Activated T-cell treated with anti-CD3 and anti-CD28 coated beads for 1 hour (primary cell): ENCODE data around the gene BEST2.
"Not testable (repeated sequence)": the region's sequence is repeated elsewhere in the genome, so short reads cannot be mapped to it uniquely, and the experiment has no call there.

ENCODE experiments used
- DNase-seq: peaks from one replicate; pipeline ENCODE4 v3.0.0-alpha.2; 2020; ENCODE audit warnings: low read depth

The BEST2 gene

DNA sequence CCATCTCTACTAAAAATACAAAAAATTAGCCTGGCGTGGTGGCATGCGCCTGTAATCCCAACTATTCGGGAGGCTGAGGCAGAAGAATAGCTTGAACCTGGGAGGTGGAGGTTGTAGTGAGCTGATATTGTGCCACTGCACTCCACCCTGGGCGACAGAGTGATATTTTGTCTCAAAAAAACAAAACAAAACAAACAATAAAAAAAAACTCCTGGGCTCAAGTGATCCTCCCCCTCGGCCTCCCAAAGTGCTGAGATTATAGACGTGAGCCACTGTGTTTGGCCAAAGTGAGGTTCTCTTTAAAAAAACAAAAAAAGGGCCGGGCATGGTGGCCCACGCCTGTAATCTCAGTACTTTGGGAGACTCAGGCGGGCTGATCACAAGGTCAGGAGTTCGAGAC, 35.9 kb downstream of the BEST2 start:
- no peak for DNase-seq

DNA sequence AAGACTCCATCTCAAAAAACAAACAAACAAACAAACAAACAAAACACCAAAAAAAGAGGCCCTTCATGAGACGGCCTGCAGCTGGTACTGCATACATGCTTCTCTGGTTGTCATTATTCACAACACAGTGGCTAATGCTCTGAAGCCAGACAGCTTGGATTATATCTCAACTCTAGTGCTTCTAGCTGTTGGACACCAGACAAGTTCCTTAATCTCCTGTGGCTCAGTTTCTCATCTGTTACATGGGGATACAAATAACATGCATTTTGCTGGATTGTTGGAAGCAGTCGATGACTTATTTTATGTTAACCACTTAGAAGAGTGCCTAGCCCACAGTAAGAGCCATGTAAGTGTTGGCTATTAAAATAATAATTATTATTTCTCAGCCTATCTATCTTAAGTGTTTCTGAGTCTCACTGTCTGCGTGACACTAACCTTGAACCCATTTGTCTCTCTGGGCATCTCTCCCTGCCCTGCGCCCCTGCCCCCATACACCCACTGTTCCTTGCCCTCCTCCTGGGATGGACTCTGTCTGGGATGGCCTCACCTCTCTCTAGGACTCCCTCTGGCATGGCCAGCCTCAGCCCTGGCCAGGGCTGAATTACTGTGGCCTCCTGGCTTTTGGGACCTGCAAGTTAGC, 36.6 kb downstream of the BEST2 start:
- DNase-seq, result no peak

DNA sequence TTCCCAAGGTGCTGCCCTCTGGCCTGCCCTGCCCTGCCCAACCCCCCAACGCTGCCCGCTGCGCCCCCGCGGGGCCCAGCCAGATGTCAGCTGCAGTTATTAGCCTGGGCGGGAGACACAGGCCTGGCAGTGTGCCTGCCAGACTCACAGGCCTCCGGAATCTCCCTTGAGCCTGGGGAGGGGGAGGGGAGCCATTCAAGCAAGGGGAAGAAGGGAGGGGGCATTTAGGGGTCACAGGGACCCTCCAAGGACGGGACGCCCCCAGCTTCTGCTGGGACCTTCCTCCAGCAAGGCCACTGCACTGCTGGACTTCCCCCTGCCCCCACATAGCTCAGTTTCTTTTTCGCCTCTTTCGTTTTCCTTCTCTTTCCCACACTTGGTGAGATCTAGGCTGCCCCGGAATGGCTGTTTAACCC, 37.1 kb downstream of the BEST2 start:
- DNase-seq, result no peak

DNA sequence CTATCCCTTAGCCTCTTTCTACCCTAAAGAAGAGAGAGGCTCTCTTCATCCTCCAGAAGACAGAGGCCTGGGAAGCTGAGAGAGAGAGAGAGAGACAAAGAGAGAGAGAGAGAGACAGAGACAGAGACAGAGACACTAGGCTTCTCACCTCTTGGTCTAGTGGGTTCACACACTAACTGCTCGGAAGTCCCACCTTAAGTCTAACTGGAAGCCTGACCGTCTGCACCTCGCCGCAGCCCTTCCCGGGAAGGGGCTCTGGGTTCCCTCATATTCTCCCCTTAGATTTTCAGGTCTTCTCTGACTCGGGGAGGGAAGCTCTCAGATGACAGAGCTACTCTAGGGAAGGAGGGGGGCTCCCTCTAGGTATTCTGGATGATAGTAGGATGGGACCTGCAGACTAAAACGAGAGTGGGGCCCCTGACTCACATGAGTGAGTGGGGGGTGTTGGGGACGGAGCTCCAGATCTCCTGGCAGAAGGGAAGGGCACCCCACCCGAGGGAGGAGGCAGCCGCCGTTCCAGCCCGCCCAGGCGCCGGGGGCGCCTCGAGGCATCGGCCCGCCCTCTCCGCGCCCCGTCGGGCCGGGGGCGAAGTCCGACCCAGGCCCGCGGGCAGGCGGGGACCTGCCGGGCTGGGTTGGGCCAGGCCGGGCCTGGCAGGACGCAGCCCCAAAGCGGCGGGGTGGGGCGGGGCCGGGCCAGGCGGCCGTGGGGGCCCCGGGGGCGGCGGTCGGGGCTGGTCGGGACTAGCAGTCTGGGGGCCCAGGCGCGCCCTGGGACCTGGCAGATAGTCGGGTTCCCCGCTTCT, 37.7 kb downstream of the BEST2 start:
- no peak for DNase-seq

DNA sequence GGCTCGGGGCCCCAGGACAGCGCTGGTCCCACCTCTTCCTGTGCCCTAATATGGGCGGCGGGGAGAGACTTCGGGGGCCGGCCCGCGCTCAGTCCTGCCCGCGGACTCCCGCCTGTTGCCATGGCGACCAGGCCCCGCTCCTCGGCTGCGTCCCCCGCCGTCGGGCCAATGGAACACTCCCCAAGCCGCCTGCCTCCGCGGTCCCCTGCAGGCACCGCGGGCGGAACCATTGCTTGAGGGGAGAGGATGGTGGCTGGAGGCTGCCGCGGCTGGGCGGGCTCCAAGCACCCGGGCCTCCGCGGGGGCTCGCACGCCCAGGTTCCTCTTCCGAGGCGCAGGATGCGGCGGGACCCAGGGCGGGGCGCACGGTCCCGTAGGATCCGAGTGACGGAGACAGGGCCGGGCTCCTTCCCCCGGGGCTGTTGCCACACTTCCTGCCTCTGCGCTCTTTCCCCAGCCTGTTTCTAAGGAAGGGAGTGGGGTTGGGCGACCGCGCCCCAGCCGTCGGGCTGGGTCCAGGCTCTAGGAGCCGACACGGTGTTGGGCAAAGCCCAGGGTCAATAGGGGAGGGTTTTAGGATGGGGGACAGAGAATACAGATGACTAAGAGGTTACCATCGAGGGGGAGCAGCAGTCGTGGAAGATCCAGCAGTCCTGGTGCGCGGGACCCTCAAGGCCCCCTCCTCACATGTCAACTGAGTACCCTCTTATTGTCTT, 38.5 kb downstream of the BEST2 start:
- peak; percentile 82 for DNase-seq

DNA sequence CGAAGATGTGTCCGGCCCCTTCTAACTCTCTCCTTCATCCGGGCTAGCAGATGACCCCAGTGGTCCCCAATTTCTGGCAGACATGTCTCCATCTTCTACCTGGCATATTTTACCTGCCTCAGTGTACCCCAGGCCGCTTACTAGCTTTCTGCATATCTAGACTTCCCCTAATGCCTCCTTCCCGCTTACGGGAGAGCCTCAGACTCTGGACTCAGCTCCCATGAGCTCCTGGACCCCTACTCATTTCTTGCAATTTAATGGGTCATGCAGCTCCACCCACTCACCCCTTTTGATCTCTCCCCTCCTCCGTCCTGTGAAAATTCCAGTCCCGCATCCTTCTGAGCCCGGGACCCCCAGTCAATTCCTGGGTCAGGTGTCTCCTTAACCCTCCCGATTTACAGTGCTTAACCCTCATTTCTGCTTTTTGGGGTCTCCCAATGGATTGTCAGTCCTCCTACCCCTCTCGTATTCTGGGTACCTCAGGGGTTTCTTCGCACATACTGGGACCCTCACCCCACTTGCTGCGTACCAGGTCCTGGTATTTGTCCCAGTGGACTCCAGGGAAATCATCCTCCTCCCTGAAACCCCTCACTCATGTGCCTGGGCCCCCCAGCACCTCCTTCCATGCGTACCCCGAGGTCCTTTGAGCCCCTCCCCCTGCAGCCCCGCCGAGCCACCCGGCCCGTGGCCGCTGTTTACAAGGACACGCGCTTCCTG, 39.2 kb downstream of the BEST2 start:
- DNase-seq, result no peak

DNA sequence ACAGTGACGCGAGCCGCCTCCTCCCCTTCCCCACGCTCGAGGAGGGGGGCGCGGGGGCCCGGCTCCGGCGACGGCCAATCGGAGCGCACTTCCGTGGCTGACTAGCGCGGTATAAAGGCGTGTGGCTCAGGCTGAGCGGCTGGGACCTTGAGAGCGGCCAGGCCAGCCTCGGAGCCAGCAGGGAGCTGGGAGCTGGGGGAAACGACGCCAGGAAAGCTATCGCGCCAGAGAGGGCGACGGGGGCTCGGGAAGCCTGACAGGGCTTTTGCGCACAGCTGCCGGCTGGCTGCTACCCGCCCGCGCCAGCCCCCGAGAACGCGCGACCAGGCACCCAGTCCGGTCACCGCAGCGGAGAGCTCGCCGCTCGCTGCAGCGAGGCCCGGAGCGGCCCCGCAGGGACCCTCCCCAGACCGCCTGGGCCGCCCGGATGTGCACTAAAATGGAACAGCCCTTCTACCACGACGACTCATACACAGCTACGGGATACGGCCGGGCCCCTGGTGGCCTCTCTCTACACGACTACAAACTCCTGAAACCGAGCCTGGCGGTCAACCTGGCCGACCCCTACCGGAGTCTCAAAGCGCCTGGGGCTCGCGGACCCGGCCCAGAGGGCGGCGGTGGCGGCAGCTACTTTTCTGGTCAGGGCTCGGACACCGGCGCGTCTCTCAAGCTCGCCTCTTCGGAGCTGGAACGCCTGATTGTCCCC, 39.9 kb downstream of the BEST2 start, which contains the start of gene JUNB:
TSS of gene JUNB (plus strand) at position 142 of the 706 bp plus-strand sequence. CDS start at position 428, 286 bp downstream.
- peak; percentile 95 for DNase-seq

DNA sequence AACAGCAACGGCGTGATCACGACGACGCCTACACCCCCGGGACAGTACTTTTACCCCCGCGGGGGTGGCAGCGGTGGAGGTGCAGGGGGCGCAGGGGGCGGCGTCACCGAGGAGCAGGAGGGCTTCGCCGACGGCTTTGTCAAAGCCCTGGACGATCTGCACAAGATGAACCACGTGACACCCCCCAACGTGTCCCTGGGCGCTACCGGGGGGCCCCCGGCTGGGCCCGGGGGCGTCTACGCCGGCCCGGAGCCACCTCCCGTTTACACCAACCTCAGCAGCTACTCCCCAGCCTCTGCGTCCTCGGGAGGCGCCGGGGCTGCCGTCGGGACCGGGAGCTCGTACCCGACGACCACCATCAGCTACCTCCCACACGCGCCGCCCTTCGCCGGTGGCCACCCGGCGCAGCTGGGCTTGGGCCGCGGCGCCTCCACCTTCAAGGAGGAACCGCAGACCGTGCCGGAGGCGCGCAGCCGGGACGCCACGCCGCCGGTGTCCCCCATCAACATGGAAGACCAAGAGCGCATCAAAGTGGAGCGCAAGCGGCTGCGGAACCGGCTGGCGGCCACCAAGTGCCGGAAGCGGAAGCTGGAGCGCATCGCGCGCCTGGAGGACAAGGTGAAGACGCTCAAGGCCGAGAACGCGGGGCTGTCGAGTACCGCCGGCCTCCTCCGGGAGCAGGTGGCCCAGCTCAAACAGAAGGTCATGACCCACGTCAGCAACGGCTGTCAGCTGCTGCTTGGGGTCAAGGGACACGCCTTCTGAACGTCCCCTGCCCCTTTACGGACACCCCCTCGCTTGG, 40.7 kb downstream of the BEST2 start:
- DNase-seq, result peak; percentile 56

DNA sequence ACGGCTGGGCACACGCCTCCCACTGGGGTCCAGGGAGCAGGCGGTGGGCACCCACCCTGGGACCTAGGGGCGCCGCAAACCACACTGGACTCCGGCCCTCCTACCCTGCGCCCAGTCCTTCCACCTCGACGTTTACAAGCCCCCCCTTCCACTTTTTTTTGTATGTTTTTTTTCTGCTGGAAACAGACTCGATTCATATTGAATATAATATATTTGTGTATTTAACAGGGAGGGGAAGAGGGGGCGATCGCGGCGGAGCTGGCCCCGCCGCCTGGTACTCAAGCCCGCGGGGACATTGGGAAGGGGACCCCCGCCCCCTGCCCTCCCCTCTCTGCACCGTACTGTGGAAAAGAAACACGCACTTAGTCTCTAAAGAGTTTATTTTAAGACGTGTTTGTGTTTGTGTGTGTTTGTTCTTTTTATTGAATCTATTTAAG, 41.3 kb downstream of the BEST2 start:
- DNase-seq, result no peak

DNA sequence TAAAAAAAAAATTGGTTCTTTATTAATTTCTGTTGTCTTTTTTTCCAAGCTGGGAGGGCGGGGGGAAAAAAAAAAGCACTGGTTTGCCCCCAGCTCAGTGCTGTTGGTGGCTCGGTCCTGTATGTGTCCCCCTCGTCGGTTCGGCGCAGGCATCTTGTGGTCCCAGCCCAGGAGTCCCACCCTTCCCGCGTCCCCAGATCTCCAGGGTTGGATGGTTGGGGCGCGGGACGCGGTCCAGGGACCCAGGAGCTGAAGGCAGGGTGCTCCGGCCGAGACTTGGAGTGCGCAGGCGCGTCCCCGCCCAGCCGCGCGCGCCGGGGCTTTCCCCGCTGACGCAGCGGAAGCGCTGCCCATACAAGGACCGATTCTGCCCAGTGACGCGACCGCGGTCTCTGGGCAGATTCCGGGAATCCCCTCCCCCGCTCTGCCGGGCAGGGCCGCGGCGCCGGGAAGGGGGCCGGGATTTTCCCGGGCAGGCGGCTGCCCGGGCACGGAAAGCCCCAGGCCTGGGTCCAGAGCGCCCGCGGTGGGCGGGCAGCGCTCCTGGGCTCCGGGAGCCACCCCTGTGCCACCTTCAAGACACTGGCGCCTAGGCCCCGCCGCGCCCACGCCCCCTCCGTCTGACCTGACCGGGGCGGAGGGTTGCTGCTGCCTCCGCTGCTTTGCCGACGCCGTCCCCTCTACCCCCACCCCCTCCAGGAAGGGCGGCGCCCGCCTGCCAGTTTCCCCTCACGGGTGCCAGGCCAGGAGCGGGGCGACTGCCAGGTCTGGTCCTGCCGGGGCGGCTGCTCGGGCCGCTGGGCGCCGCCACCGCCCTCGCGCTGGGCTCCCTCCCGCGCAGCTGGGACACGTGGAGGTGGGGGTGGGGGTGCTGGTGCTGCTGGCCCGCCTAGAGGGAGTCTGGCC, 42.0 kb downstream of the BEST2 start:
- DNase-seq, result peak; percentile 92

DNA sequence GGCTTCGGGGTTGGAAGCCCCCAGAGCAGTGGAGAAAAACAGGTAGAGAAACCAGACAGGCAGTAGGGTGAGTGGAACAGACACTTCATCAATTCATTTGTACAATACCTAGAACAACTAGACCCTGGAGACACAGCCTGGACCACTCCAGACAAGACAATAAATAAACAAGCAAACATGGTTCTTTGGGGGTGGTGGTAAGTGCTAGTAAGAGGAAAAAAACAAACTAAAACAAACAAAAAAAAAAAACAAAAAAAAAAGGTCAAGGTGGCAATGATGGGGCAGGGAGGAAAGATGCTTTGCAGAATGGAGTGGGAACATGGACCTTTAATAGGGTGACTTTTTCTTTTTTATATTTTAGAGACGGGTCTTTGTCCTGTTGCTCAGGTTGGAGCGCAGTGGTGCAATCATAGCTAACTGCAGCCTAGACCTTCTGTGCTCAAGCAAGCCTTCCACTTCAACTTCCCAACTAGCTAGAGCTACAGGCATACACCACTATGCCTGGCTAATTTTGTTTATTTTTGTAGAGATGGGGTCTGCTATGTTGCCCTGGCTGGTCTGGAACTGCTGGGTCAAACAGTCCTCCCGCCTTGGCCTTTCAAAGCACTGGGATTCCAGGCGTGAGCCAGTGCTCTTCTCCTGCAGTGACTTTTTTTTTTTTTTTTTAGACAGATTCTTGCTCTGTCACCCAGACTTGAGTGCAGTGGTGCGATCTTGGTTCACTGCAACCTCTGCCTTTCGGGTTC, 42.8 kb downstream of the BEST2 start:
- DNase-seq, result no peak

DNA sequence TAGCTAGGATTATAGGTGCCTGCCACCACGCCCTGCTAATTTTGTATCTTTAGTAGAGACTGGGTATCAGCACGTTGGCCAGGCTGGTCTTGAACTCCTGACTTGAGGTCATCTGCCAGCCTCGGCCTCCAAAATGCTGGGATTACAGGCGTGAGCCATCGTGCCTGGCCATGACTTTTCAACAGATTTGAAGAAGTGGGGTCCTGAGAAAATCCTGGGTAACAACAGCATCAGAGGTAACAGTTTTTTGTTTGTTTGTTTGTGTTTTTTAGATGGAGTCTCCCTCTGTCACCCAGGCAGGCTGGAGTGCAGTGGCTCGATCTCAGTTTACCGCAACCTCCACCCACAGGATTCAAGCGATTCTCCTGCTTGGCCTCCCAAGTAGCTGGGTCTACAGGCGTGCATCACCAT, 43.4 kb downstream of the BEST2 start:
- no peak for DNase-seq

DNA sequence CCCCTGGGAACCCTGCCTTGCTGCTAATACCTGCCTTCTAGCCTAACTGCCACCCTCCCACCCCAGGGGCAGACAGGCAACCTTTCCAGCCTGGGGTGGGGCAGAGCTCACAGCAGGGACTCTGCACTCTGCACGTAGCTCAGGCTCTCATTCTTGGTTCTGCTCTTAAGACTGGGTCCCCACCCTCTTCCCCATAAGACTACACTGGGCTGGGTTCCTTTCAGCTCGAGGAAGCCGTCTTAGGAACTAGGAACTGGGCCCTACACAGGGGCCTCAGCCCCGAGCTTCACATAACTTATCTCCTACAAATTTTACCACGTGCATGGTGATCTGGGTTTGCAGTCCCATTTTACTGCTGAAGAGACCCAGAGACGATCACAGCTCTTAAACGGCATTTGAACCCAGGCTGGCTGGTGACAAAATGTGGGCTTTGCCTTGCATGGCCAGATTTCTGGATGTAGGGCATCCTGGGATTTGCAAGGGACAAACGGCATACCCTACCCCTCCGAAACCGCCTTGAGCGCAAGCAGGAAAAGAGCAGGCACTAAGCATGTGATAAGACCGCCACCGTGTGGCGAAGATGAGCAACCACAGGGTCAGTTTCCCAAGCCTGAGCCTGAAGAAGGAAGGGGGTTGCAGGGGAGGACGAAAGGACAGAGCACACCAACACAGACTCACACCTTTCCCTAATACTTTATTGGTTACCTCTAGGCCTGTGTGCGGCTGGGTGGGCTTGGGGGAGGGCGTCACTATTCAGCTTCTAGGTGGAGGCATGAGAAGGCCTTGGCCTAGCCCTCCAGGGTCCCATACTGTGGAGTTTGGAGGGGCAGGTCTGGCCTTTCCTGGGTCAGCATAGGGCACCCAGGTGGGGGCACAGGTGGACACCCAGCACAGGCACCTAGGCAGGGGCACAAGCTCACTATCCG, 44.8 kb downstream of the BEST2 start:
- peak; percentile 67 for DNase-seq

DNA sequence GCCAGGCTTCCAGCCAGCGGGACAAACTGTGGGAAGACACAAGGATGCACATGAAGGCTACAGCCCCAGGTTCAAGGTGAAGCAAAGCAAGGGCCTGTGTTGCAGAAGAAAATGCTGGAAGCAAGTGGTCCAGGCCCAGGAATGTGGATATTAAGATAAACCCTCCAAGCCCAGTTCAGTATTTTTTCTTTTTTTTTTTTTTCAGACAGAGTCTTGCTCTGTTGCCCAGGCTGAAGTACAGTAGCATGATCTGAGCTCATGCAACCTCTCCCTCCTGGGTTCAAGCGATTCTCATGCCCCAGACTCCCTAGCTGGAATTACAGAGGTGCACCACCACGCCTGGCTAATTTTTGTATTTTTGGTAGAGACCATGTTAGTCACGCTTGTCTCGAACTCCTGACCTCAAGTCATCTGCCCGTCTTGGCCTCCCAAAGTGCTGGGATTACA, 45.6 kb downstream of the BEST2 start:
- DNase-seq, result no peak

DNA sequence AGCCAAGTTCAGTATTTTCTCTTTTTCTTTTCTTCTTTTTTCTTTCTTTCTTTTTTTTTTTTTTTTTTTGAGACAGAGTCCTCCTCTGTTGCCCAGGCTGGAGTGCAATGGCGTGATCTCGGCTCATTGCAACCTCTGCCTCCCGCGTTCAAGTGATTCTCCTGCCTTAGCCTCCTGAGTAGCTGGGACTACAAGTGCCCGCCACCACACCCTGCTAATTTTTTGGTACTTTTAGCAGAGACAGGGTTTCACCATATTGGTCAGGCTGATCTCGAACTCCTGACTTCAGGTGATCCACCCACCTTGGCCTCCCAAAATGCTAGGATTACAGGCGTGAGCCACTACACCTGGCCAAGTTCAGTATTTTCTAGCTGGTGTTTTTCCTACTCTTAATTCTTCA, 46.0 kb downstream of the BEST2 start:
- not testable (repeated sequence) for DNase-seq

DNA sequence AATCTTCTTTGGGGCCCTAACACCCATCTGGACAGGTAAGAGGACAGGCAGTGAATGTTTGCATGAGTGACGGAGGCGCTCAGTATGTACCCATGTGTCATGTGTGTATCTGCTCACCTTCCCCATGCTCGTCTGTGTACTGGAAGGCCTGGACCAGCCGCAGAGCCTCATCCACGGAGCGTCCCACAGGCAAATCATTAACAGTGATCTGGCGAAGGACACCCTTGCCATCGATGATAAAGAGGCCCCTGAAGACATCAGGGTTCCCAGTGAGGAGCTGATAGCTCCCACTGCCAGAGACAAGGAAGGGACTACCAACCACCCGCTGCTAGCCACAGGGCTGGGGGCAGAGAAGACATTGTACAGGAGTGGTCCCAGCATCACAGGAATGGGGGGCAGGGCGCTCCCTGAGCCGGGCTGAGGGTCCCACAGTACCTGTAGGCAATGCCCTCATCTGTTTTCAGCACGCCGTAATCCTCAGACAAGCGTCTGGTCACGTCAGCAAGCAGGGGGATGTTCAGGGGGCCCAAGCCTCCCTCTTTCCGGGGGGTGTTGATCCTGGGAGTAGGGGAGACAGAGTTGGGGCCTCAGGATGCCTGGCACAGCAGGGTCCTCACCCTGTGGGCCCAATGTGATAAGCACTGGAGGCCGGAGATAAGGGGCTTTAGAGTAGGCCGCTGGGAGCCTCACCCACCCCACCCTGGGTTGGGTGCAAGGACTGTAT, 48.3 kb downstream of the BEST2 start:
- DNase-seq, result no peak

DNA sequence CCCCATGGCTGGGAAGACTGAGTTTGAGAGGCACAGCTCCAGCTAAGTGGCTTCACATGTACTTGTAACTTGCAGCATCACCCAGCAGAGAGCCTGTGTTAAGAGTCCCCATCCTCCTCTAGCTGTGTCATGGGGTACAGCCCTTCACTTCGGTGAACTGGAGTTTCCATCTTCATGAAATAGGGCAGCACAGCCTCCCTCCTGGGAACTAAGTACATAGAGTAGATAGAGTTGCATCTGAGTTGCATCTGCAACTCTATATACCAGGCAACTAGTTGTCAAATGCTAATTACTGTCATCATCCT, 48.8 kb downstream of the BEST2 start:
- DNase-seq, result no peak
